H9 (cell line): Measurements from ENCODE around the gene CYSTM1. TPM values are rescaled to one million over a fixed set of nuclear protein-coding genes. Genes with fewer than 3 reads are reported as not detected.

Experiments
- DNase-seq: peaks from one replicate; pipeline ENCODE4 v3.0.0-alpha.2; 2017
- H2AFZ ChIP-seq: one replicate; pipeline ENCODE4 v1.6.1; 2013; ENCODE audit warnings: mild to moderate bottlenecking, low read length, control low read depth, moderate library complexity
- H2AK5ac ChIP-seq: 2 replicates; pipeline ENCODE4 v1.6.1; 2013; ENCODE audit warnings: low read length, control low read depth, mixed read lengths; ENCODE audit not compliant: insufficient read length
- H2BK120ac ChIP-seq: one replicate; pipeline ENCODE4 v1.6.1; 2013; ENCODE audit warnings: low read depth, mild to moderate bottlenecking, low read length, control low read depth, inconsistent platforms; ENCODE audit not compliant: poor library complexity, severe bottlenecking
- H2BK12ac ChIP-seq: 2 replicates; pipeline ENCODE4 v1.6.1; 2013; ENCODE audit warnings: low read length, control low read depth, mixed read lengths, low read depth; ENCODE audit not compliant: insufficient read length
- H2BK15ac ChIP-seq: 2 replicates; pipeline ENCODE4 v1.6.1; 2013; ENCODE audit warnings: low read depth, low read length, control low read depth
- H2BK20ac ChIP-seq: one replicate; pipeline ENCODE4 v1.6.1; 2013; ENCODE audit warnings: low read depth, mild to moderate bottlenecking, low read length, control low read depth, inconsistent platforms; ENCODE audit not compliant: poor library complexity, severe bottlenecking
- H2BK5ac ChIP-seq: 2 replicates; pipeline ENCODE4 v1.6.1; 2013; ENCODE audit warnings: low read length, control low read depth, mixed read lengths; ENCODE audit not compliant: insufficient read length
- H3K14ac ChIP-seq: 2 replicates; pipeline ENCODE4 v1.6.1; 2013; ENCODE audit warnings: low read length, control low read depth; ENCODE audit not compliant: insufficient read depth
- H3K18ac ChIP-seq: 2 replicates; pipeline ENCODE4 v1.6.1; 2013; ENCODE audit warnings: low read depth, mild to moderate bottlenecking, mixed read lengths, low read length, control low read depth; ENCODE audit not compliant: insufficient read length
- H3K23ac ChIP-seq: 2 replicates; pipeline ENCODE4 v1.6.1; 2013; ENCODE audit warnings: low read length, control low read depth, mixed read lengths, low read depth; ENCODE audit not compliant: insufficient read length
- H3K23me2 ChIP-seq: 2 replicates; pipeline ENCODE4 v1.6.1; 2013; ENCODE audit warnings: low read depth, mild to moderate bottlenecking, mixed read lengths, low read length, control low read depth; ENCODE audit not compliant: insufficient read length, poor library complexity, severe bottlenecking
- H3K27ac ChIP-seq: 2 replicates; pipeline ENCODE4 v1.5.1; 2013; ENCODE audit warnings: low read length, control low read depth, mixed read lengths, low read depth; ENCODE audit not compliant: insufficient read length
- H3K27me3 ChIP-seq: 2 replicates; pipeline ENCODE4 v1.6.1; 2013; ENCODE audit warnings: low read length, control low read depth, inconsistent platforms; ENCODE audit not compliant: insufficient read depth
- H3K4ac ChIP-seq: 2 replicates; pipeline ENCODE4 v1.6.1; 2013; ENCODE audit warnings: low read depth, mild to moderate bottlenecking, control low read depth, inconsistent platforms, low read length, moderate library complexity
- H3K4me1 ChIP-seq: 2 replicates; pipeline ENCODE4 v1.6.1; 2013; ENCODE audit warnings: low read length, control low read depth, inconsistent platforms; ENCODE audit not compliant: insufficient read depth
- H3K4me2 ChIP-seq: 2 replicates; pipeline ENCODE4 v1.6.1; 2013; ENCODE audit warnings: low read length, control low read depth, mixed read lengths; ENCODE audit not compliant: insufficient read length, insufficient read depth
- H3K56ac ChIP-seq: 2 replicates; pipeline ENCODE4 v1.6.1; 2013; ENCODE audit warnings: low read depth, mild to moderate bottlenecking, mixed read lengths, low read length, control low read depth; ENCODE audit not compliant: insufficient read length
- H3K79me1 ChIP-seq: 2 replicates; pipeline ENCODE4 v1.6.1; 2013; ENCODE audit warnings: low read depth, mild to moderate bottlenecking, moderate library complexity, low read length, control low read depth, inconsistent platforms; ENCODE audit not compliant: insufficient read depth, poor library complexity, severe bottlenecking
- H3K79me2 ChIP-seq: 2 replicates; pipeline ENCODE4 v1.6.1; 2013; ENCODE audit warnings: low read length, control low read depth, inconsistent platforms; ENCODE audit not compliant: insufficient read depth
- H3K9ac ChIP-seq: 2 replicates; pipeline ENCODE4 v1.6.1; 2013; ENCODE audit warnings: low read length, control low read depth, mixed read lengths; ENCODE audit not compliant: insufficient read length; ENCODE audit errors: extremely low read depth
- H3K9me3 ChIP-seq: one replicate; pipeline ENCODE4 v1.6.1; 2013; ENCODE audit warnings: low read depth, low read length, inconsistent platforms; ENCODE audit not compliant: control insufficient read depth
- H3T11ph ChIP-seq: one replicate; pipeline ENCODE4 v1.6.1; 2013; ENCODE audit warnings: mild to moderate bottlenecking, low read length, control low read depth, inconsistent platforms
- H4K20me1 ChIP-seq: one replicate; pipeline ENCODE4 v1.6.1; 2013; ENCODE audit not compliant: control insufficient read depth, insufficient read length, insufficient read depth
- H4K5ac ChIP-seq: 2 replicates; pipeline ENCODE4 v1.6.1; 2013; ENCODE audit warnings: low read depth, mild to moderate bottlenecking, mixed read lengths, low read length, control low read depth; ENCODE audit not compliant: insufficient read length
- H4K8ac ChIP-seq: replicated peaks from 2 replicates; pipeline ENCODE4 v1.6.1; 2013; ENCODE audit warnings: low read length, control low read depth, mixed read lengths, low read depth; ENCODE audit not compliant: insufficient read length
- H4K91ac ChIP-seq: 2 replicates; pipeline ENCODE4 v1.6.1; 2013; ENCODE audit warnings: low read depth, mild to moderate bottlenecking, moderate library complexity, mixed read lengths, low read length, control low read depth; ENCODE audit not compliant: insufficient read length
- H3K27ac Mint-ChIP-seq, 3 experiments: 2 replicates in 2 of 3; 3 replicates in 1 of 3; pipeline ENCODE4 v1.8.0; 2020 to 2021; ENCODE audit warnings: mixed read lengths in 3 of 3, mild to moderate bottlenecking in 1 of 3, moderate library complexity in 1 of 3
- H3K27me3 Mint-ChIP-seq: 2 replicates; pipeline ENCODE4 v1.8.0; 2021; ENCODE audit warnings: low read depth, mild to moderate bottlenecking, moderate library complexity, mixed read lengths
- H3K36me3 Mint-ChIP-seq, 3 experiments: 2 replicates in 2 of 3; 3 replicates in 1 of 3; pipeline ENCODE4 v1.8.0; 2020 to 2021; ENCODE audit warnings: low read depth in 3 of 3, mixed read lengths in 3 of 3; ENCODE audit not compliant: insufficient read depth in 1 of 3
- H3K4me1 Mint-ChIP-seq, 2 experiments: 2 replicates each; pipeline ENCODE4 v1.8.0; 2020; ENCODE audit warnings: mixed read lengths in 2 of 2
- H3K4me3 Mint-ChIP-seq, 2 experiments: 2 replicates in 1 of 2; 3 replicates in 1 of 2; pipeline ENCODE4 v1.8.0; 2020 to 2021; ENCODE audit warnings: mild to moderate bottlenecking in 2 of 2, mixed read lengths in 2 of 2, moderate library complexity in 1 of 2
- H3K9me3 Mint-ChIP-seq, 2 experiments: 2 replicates in 1 of 2; 3 replicates in 1 of 2; pipeline ENCODE4 v1.8.0; 2020; ENCODE audit warnings: mild to moderate bottlenecking in 2 of 2, mixed read lengths in 2 of 2, moderate library complexity in 1 of 2
- CTCF ChIP-seq: fragments of 200-600 bp; sonication (generic); conservative IDR thresholded peaks from 3 replicates; pipeline ENCODE4 v1.8.0; 2021; ENCODE audit warnings: antibody characterized with exemption, mild to moderate bottlenecking
- WGBS: extraction: QIAGEN DNeasy Blood & Tissue Kit; methylation state at CpG from one replicate; pipeline ENCODE4 v1.1.7; 2013; ENCODE audit warnings: missing lambda C conversion rate, low lambda C conversion rate, mixed read lengths; ENCODE audit not compliant: insufficient read length; ENCODE audit errors: extremely low coverage; 5-methylcytosine and 5-hydroxymethylcytosine counted together
- long read RNA-seq: library from polyadenylated mRNA; unstranded; transcript quantifications from one replicate; pipeline ENCODE4 v2.0.0, GENCODE V29; 2020
- total RNA-seq: library from RNA; stranded (reverse); gene quantifications from 2 replicates; pipeline ENCODE4 v1.2.1, GENCODE V29; 2021

The CYSTM1 gene
- 19.0 and 20.6 TPM in 2 replicates for total RNA-seq
- long read RNA-seq, transcript CYSTM1-201 (3 exons, 1,336 nt): major isoform, 23 of 29 reads
- long read RNA-seq, partial matches to known transcripts: 0 of 29 reads
- long read RNA-seq, other reads (novel, unspliced or antisense): 6 of 29 reads

DNA sequence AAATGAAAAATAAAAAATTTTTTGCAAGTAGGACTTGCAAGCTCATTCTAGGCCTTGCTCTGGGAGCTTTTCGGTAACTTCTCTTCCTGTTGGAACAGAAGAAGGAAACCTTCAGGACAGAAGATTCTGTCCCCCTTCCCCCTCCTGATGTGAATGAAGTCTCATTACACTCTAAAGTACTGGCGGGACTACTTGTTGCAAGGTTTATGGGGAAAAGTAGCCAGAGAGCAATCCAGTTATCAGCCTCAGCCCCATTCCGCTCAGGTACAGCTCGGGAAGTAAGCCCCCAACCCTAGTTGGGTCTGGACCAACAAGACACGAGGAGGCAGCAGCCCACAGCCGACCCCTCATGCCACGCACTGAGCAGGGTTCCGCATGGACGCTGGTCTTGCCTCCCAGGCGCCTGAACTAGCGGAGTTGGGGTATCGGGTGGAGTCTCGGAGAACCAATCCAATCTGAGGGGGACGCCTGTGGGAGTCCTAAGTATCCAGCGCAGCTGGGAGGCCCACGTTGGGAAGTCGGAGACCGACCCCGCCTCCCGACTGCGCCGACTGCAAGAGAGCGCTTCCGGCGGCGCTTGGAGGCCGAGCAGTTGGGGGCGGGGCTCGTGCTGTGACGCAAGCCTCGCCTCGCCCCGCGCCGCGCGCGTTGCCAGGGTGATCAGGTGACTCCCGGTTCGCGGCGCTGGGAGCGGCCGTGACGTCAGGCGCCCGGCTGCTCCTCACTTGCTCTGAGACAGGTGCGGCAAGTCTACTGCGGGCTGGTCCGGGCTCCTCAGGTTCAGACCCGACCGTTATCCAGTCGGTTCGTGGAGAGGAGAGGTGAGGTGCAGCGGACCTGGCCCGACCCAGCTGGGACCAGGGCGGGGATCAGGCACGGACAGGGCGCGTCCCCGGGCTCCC is at the start of gene CYSTM1:
Gene CYSTM1, plus strand, starts transcription at position 724 of the 902 bp plus-strand sequence. CDS start 19,278 bp downstream, outside the sequence.
- TF ChIP-seq CTCF: no peak
- no peak within 1 kb of the TSS for H4K5ac ChIP-seq
- H3K4me1 ChIP-seq: no peaks in the 10 kb centered on the region
- H3K4me2 ChIP-seq: peak within 1 kb of the TSS; percentile 97
- no peak within 1 kb of the TSS for H2BK20ac ChIP-seq
- H3K9ac ChIP-seq: peak within 1 kb of the TSS; percentile 85
- no peaks in the 10 kb centered on the region for H3K79me1 ChIP-seq
- no peak within 1 kb of the TSS for H3K56ac ChIP-seq
- peak within 1 kb of the TSS; percentile 88 for H3K14ac ChIP-seq
- no peak within 1 kb of the TSS for H3K27ac ChIP-seq
- H4K91ac ChIP-seq: no peak within 1 kb of the TSS
- Mint-ChIP-seq H3K4me3 (peak within 1 kb of the TSS; percentile 79 to 93), H3K27me3 (peaks cover 12% of the 10 kb centered on the region), H3K27ac (peak within 1 kb of the TSS; percentile 55 to 97 (median 96)), H3K9me3 (no peaks in the 10 kb centered on the region), H3K36me3 (no peaks in the 10 kb centered on the region; a peak in 1 of 7 replicates), H3K4me1 (peaks cover 14 to 15% of the 10 kb centered on the region in 2 experiments)
- H2AK5ac ChIP-seq: no peak within 1 kb of the TSS
- H2AFZ ChIP-seq: peak within 1 kb of the TSS; percentile 43
- H3K4ac ChIP-seq: no peak within 1 kb of the TSS
- no peak within 1 kb of the TSS for H3T11ph ChIP-seq
- no peak within 1 kb of the TSS for H3K23ac ChIP-seq
- no peak within 1 kb of the TSS for H2BK5ac ChIP-seq
- H4K20me1 ChIP-seq: peaks cover 3% of the 10 kb centered on the region
- H2BK120ac ChIP-seq: no peak within 1 kb of the TSS
- H4K8ac ChIP-seq: no peak within 1 kb of the TSS
- H3K9me3 ChIP-seq: no peaks in the 10 kb centered on the region
- no CpG with 5 or more reads among the region's 61 CpGs for WGBS
- H3K27me3 ChIP-seq: no peaks in the 10 kb centered on the region
- H3K23me2 ChIP-seq: peaks cover 9% of the 10 kb centered on the region
- no peak within 1 kb of the TSS for H2BK15ac ChIP-seq
- no peaks in the 10 kb centered on the region for H3K79me2 ChIP-seq
- DNase-seq: peak; percentile 99
- H3K18ac ChIP-seq: peak within 1 kb of the TSS; percentile 81
- H2BK12ac ChIP-seq: no peak within 1 kb of the TSS
